Transverse colon (tissue), 3 donors: ENCODE data around the gene OR5A2.

Experiments
- CTCF ChIP-seq, 5 experiments: fragments of 200-600 bp in 3 of 5; fragments of 450-650 bp in 2 of 5; sonication (generic) in 3 of 5; IDR thresholded peaks; 1 replicate in 2 of 5; 2 replicates in 3 of 5; pipeline ENCODE4 v1.5.1; 2016 to 2017; ENCODE audit warnings: antibody characterized with exemption in 5 of 5, inconsistent platforms in 3 of 5, mild to moderate bottlenecking in 2 of 5, moderate library complexity in 1 of 5
- EP300 ChIP-seq: sonication (generic); formaldehyde crosslinking; IDR thresholded peaks from one replicate; pipeline ENCODE4 v1.6.1; 2017; ENCODE audit warnings: antibody characterized with exemption, low read depth
- POLR2A ChIP-seq: fragments of 450-650 bp; IDR thresholded peaks from one replicate; pipeline ENCODE4 v1.6.1; 2016; ENCODE audit warnings: antibody characterized with exemption, mild to moderate bottlenecking, moderate library complexity

DNA sequence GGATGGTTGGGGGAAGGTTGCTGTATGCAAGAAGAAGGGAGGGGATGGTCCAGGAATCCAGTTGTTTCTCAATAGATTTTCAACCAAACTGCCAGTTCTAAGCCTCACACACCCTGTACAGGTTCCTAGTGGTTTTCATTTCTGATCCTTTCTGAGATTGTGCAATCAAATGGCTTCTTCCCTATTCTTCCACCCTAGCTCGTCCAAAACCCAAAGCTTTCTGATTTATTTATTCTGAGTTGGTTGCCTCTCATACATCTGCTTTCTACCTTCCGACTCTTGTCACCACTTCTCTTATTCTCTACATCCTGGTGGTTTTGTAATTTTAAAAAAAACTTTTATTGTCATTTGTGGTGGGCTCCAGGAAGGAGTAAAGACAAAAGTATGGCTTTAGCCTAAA is 12.6 kb downstream of the OR5A2 start:
- TF ChIP-seq CTCF (IDR thresholded peaks at IDR 0.05), result no peak
- no peak for TF ChIP-seq POLR2A
- no peak for TF ChIP-seq EP300
